Measurements from ENCODE around the gene EME1. TPM values are rescaled to one million over a fixed set of nuclear protein-coding genes. Genes with fewer than 3 reads are reported as not detected.

Gene EME1
- total RNA-seq, 2 donors from 2014 or later: 3.9 TPM; not detected in 1

DNA sequence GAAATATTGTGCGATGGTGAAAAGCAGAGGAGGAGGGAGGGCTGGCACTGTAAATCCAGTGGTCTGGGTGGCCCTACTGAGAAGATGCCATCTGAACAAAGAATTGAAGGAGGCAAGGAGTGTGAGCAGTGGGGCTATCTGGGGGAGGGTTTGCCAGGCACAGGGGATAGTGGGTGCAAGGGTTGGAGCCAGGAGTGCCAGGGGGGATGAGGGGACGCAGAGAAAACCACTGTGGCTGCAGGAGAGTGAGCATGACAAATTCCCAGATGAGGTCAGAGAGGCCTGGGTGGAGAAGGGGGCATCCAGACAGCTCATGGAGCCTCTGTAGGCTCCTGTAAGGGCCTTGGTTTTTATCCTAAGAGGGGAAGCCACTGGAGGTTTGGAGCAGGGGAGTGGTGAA, 22.3 kb upstream of the EME1 start:
- peaks cover 9 to 22% of the 10 kb centered on the region in 2 donors for H3K4me1 ChIP-seq (ENCODE audit: control insufficient read depth in 1 of 2, low read depth in 2 of 2)
- H3K27me3 ChIP-seq (replicated peaks; ENCODE audit: insufficient read depth): no peaks in the 10 kb centered on the region
- no peak overlapping the region for H3K27ac ChIP-seq
- no peaks in the 10 kb centered on the region for H3K9me3 ChIP-seq
- ATAC-seq (ENCODE audit: insufficient number of reproducible peaks, low FRiP score, low read depth): no peak
- TF ChIP-seq, protein P1, sequence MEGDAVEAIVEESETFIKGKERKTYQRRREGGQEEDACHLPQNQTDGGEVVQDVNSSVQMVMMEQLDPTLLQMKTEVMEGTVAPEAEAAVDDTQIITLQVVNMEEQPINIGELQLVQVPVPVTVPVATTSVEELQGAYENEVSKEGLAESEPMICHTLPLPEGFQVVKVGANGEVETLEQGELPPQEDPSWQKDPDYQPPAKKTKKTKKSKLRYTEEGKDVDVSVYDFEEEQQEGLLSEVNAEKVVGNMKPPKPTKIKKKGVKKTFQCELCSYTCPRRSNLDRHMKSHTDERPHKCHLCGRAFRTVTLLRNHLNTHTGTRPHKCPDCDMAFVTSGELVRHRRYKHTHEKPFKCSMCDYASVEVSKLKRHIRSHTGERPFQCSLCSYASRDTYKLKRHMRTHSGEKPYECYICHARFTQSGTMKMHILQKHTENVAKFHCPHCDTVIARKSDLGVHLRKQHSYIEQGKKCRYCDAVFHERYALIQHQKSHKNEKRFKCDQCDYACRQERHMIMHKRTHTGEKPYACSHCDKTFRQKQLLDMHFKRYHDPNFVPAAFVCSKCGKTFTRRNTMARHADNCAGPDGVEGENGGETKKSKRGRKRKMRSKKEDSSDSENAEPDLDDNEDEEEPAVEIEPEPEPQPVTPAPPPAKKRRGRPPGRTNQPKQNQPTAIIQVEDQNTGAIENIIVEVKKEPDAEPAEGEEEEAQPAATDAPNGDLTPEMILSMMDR (IDR thresholded peaks at IDR 0.05): no peak
- DNase-seq (ENCODE audit: low spot score): no peak
- no peak overlapping the region for H3K4me3 ChIP-seq
- H3K36me3 ChIP-seq: peaks cover 24% of the 10 kb centered on the region

DNA sequence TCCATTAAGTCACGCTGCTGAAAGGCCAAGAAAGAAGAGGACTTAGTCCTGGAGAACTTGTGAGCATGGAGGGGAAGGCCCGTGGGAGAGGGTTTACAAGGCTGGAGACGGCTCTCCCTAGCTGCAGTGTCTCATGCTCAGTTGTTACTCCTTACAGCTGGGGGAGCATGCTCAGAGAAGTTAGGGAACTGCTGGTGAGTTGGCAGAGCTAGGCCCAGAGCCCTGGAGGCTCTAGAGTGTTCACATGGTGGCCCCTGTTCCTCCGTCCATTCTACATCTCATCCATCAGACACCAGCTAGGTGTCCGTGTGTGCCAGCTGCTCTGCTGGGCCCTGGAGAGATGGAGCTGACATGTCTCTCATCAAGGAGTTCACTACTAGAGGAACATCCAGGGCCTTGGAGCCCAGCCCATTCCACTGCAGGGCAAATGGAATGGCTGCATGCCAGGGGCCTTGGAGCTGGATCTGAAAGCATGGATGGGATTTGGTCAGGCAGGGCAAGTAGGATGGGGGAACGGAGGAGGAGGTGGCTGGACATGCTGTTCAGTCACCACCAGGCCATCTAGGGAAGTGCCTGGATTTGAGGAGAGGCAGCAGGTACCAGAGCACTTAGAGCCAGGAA, 20.8 kb upstream of the EME1 start:
- Histone ChIP-seq H3K36me3 (peaks cover 37% of the 10 kb centered on the region), H3K27ac (no peak overlapping the region), H3K9me3 (no peaks in the 10 kb centered on the region), H3K4me3 (no peak overlapping the region), H3K27me3 (replicated peaks; ENCODE audit: insufficient read depth) (no peaks in the 10 kb centered on the region), H3K4me1 (ENCODE audit: control insufficient read depth in 1 of 2, low read depth in 2 of 2) (peaks cover 6 to 17% of the 10 kb centered on the region in 2 donors)
- TF ChIP-seq, protein P1 (IDR thresholded peaks at IDR 0.05): no peak
- ATAC-seq (ENCODE audit: insufficient number of reproducible peaks, low FRiP score, low read depth) (no peak), DNase-seq (ENCODE audit: low spot score) (no peak)

DNA sequence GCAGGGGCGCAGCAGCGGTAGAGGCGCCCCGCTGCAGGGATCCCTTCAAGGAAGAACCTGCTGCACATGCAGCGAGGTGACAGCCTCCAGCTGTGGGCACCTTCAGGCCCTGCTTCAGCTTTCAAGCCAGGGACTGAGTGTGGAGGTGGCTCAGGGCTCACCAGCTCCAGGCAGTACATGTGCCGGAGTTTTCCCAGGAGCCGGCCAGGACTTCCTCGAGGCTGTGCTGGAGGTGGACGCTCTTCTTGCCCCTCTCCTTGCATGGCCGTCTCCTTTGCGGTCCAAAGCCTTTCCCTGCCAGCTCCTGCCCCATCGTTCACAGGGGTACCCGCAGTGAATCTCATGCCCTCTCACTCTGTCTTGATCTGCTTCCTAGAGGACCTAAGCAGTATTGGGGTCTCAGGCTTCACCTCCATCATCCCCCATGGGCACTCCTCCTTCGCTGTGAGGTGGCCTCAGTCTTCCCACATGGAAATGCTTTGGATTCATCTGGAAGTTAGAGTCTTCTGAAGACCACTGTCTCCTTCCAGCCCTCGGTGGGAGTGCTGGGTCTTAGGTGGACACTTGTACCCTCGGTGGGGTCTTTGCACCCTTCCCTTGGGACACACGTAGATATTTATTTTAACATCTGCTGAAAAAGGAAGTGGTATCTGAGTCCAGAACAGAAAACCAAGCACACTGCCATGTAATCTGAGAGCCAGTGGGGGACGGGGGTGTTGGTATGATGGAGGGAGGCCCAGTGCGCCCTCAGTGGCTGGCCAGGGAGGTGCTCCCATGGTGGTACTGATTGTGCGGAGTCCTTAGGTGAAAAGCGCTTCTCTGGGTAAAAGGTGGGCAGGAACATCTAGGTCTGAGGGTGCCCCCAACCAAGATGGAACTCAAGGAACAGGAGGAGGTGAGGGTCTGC, 20.1 kb upstream of the EME1 start:
- H3K36me3 ChIP-seq: peaks cover 38% of the 10 kb centered on the region

DNA sequence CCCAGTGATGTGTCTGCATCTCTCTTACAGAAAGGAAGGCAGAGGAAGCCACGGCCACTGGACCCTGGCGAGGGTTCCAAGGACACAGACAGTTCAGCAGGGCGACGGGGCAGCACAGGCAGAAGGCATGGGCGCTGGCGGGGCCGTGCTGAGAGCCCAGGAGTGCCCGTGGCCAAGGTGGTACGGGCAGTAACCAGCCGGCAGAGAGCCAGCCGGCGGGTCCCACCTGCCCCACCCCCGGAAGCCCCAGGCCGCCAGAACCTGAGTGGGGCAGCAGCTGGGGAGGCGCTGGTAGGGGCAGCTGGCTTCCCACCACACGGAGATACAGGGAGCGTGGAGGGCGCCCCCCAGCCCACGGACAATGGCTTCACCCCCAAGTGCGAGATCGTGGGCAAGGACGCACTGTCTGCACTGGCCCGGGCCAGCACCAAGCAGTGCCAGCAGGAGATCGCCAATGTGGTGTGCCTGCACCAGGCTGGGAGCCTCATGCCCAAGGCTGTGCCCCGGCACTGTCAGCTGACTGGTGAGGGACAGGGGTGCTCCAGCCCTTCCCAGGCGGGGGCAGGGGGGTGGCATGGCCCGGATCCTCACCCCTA, 19.3 kb upstream of the EME1 start:
- H3K9me3 ChIP-seq: no peaks in the 10 kb centered on the region
- H3K27me3 ChIP-seq (replicated peaks; ENCODE audit: insufficient read depth): no peaks in the 10 kb centered on the region
- no peak overlapping the region for H3K27ac ChIP-seq
- H3K36me3 ChIP-seq: peaks cover 43% of the 10 kb centered on the region
- peaks cover 0 to 2% of the 10 kb centered on the region in 2 donors for H3K4me1 ChIP-seq (ENCODE audit: control insufficient read depth in 1 of 2, low read depth in 2 of 2)
- ATAC-seq (ENCODE audit: insufficient number of reproducible peaks, low FRiP score, low read depth) (no peak), DNase-seq (ENCODE audit: low spot score) (no peak)
- H3K4me3 ChIP-seq: no peak overlapping the region
- TF ChIP-seq, protein P1 (IDR thresholded peaks at IDR 0.05): no peak

More for the DNA sequence above, 20.1 kb upstream of the EME1 start:
- H3K27ac ChIP-seq: no peak overlapping the region
- ATAC-seq (ENCODE audit: insufficient number of reproducible peaks, low FRiP score, low read depth): no peak
- peaks cover 0 to 9% of the 10 kb centered on the region in 2 donors for H3K4me1 ChIP-seq (ENCODE audit: control insufficient read depth in 1 of 2, low read depth in 2 of 2)
- no peak for DNase-seq (ENCODE audit: low spot score)
- H3K9me3 ChIP-seq: no peaks in the 10 kb centered on the region
- no peak overlapping the region for H3K4me3 ChIP-seq
- TF ChIP-seq, protein P1 (IDR thresholded peaks at IDR 0.05): no peak
- no peaks in the 10 kb centered on the region for H3K27me3 ChIP-seq (replicated peaks; ENCODE audit: insufficient read depth)

DNA sequence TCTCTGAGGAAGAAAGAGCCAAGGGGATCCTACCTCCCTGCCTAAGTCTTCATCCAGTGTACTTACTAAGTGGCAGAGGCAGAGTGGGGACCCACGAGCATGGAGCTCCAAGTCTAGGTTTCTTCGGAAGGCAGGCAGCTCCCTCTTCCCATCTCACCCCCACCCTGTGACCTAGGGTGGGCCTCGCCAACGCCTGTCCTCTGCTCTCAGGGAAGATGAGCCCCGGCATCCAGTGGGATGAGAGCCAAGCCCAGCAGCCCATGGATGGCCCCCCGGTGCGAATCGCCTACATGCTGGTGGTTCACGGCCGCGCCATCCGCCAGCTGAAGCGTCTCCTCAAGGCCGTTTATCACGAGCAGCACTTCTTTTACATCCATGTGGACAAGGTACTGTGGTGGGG, 18.8 kb upstream of the EME1 start:
- Histone ChIP-seq H3K9me3 (no peaks in the 10 kb centered on the region), H3K36me3 (peaks cover 43% of the 10 kb centered on the region), H3K27ac (no peak overlapping the region), H3K4me1 (ENCODE audit: control insufficient read depth in 1 of 2, low read depth in 2 of 2) (no peaks in the 10 kb centered on the region), H3K4me3 (no peak overlapping the region), H3K27me3 (replicated peaks; ENCODE audit: insufficient read depth) (no peaks in the 10 kb centered on the region)
- no peak for ATAC-seq (ENCODE audit: insufficient number of reproducible peaks, low FRiP score, low read depth)
- no peak for DNase-seq (ENCODE audit: low spot score)
- TF ChIP-seq, protein P1 (IDR thresholded peaks at IDR 0.05): no peak

Data from thoracic aorta (tissue), 2 donors.